OCI-LY3 (cell line): ENCODE data around the gene JARID2.

Source experiments
- EZH2phosphoT487 ChIP-seq: fragments of 200-600 bp; shearing (Covaris generic); IDR thresholded peaks from 2 replicates; pipeline ENCODE4 v1.6.1; 2018; ENCODE audit warnings: antibody characterized with exemption, mixed run types, low read depth
- TF ChIP-seq, protein P1 (sequence below): fragments of 200-600, 300-600 bp; sonication (generic); IDR thresholded peaks from 2 replicates; pipeline ENCODE4 v1.5.1; 2014; ENCODE audit warnings: antibody characterized with exemption, low read length, low read depth

GRCh38 chr6:15389765-15390723, 144.2 kb downstream of the JARID2 start:
- TF ChIP-seq, protein P1, sequence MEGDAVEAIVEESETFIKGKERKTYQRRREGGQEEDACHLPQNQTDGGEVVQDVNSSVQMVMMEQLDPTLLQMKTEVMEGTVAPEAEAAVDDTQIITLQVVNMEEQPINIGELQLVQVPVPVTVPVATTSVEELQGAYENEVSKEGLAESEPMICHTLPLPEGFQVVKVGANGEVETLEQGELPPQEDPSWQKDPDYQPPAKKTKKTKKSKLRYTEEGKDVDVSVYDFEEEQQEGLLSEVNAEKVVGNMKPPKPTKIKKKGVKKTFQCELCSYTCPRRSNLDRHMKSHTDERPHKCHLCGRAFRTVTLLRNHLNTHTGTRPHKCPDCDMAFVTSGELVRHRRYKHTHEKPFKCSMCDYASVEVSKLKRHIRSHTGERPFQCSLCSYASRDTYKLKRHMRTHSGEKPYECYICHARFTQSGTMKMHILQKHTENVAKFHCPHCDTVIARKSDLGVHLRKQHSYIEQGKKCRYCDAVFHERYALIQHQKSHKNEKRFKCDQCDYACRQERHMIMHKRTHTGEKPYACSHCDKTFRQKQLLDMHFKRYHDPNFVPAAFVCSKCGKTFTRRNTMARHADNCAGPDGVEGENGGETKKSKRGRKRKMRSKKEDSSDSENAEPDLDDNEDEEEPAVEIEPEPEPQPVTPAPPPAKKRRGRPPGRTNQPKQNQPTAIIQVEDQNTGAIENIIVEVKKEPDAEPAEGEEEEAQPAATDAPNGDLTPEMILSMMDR: peak; percentile 63
- no peak for TF ChIP-seq EZH2phosphoT487
